Calu3 (cell line): Measurements from ENCODE around the gene DUSP28. TPM values are rescaled to one million over a fixed set of nuclear protein-coding genes. Genes with fewer than 3 reads are reported as not detected.

Experiments used
- BruUV-seq: library from RNA; stranded (reverse); fragments of 400-500 nt; replicated peaks from 2 replicates; lab custom pipeline; 2021; lab: Mats Ljungman, UMichigan
- CTCF ChIA-PET: fragments of 300-600 bp; sonication (Branson Sonifier 250); formaldehyde crosslinking; loops from one replicate; lab custom pipeline; 2022; ENCODE audit warnings: antibody characterized with exemption; lab: Charles Lee
- DNase-seq: peaks from one replicate; pipeline ENCODE4 v3.0.0; 2022
- H3K27ac Mint-ChIP-seq: one replicate; pipeline ENCODE4 v1.8.0; 2022; ENCODE audit warnings: mixed read lengths; ENCODE audit not compliant: unreplicated experiment
- H3K27me3 Mint-ChIP-seq: one replicate; pipeline ENCODE4 v1.8.0; 2022; ENCODE audit warnings: mixed read lengths; ENCODE audit not compliant: unreplicated experiment
- H3K36me3 Mint-ChIP-seq: one replicate; pipeline ENCODE4 v1.8.0; 2022; ENCODE audit warnings: mild to moderate bottlenecking, moderate library complexity, mixed read lengths; ENCODE audit not compliant: insufficient read depth, unreplicated experiment
- H3K4me1 Mint-ChIP-seq: one replicate; pipeline ENCODE4 v1.8.0; 2022; ENCODE audit warnings: mild to moderate bottlenecking, low read depth, mixed read lengths; ENCODE audit not compliant: unreplicated experiment
- H3K4me3 Mint-ChIP-seq: one replicate; pipeline ENCODE4 v1.8.0; 2022; ENCODE audit warnings: mild to moderate bottlenecking, low read depth, moderate library complexity, mixed read lengths; ENCODE audit not compliant: unreplicated experiment
- H3K9me3 Mint-ChIP-seq: one replicate; pipeline ENCODE4 v1.8.0; 2022; ENCODE audit warnings: low read depth, mixed read lengths; ENCODE audit not compliant: unreplicated experiment
- CTCF ChIP-seq: fragments of 200-600 bp; IDR thresholded peaks from one replicate; pipeline ENCODE4 v1.8.0; 2022; ENCODE audit warnings: antibody characterized with exemption; ENCODE audit not compliant: unreplicated experiment
- intact Hi-C: fragments of 100-400 bp; cut with micrococcal nuclease; formaldehyde crosslinking; loops from one replicate; pipeline ENCODE4 v1.10.0; 2022; ENCODE audit not compliant: unreplicated experiment
- total RNA-seq: library from RNA; stranded (reverse); gene quantifications from 2 replicates; pipeline ENCODE4 v1.2.3, GENCODE V29; 2022

The DUSP28 gene
- total RNA-seq, 1 experiment from 2014 or later = 8.5 TPM

DNA sequence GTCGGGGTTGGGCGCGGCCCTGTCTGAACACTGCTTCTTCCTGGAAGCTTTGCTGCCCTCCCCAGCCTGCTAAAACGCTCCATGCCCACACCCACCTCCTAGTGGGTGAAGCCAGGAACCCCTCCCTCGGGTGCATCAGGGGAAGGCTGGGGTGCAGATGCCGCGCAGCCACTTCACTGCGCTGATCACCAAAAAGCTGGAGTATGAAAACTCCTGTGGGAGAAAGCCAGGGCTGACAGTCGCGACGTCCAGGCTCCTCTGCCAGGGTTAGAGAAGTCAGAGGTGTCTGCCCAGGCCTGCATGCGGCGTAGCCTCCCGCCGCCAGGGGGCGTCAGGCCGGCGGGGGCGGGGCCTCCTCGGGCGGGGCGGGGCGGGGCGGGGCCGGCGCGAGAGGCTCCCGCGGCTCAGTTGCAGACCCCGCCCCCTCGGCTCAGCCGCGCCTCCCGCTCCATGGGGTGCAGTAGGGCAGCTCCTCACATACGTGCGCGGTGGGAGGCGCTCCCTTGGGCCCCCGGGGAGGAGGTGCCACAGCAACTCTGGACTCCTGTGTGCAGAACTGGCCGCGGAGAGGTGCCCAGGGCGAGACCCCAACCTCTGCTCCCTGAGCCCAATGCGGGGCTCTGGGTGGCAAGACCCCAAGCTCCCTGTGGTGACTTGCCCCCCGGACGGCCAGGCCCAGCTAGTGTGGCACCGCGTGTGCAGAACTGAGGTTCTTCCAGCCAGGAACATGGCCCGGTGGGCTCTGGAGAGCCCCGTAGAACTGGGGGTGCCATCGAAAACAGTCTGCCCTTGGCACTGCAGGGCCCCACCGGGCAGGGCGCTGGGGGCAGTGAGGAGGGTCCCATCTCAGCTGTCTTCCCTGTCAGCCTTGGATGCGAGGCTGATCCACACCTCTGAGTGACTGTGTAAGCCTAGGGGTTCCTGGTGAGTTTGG lies 6.3 kb downstream of the DUSP28 start:
- Mint-ChIP-seq H3K27ac (peak overlapping the region; percentile 97), H3K4me3 (peak overlapping the region; percentile 85), H3K4me1 (peaks cover 41% of the 10 kb centered on the region), H3K9me3 (no peaks in the 10 kb centered on the region), H3K36me3 (peaks cover 70% of the 10 kb centered on the region), H3K27me3 (no peaks in the 10 kb centered on the region)
- intact Hi-C loops = no loop called here
- CTCF ChIA-PET = interaction anchor here (0.7 to 3.5 kb wide), 8 partner anchors 10 to 627 kb away, joined by 3 to 38 read pairs (median 6); partner anchors contain the start of gene CAPN10
- DNase-seq = peak; percentile 97
- no TSS peak for BruUV-seq
- peak; percentile 95 for TF ChIP-seq CTCF

- H3K9me3 Mint-ChIP-seq = no peaks in the 10 kb centered on the region
- peaks cover 70% of the 10 kb centered on the region for H3K36me3 Mint-ChIP-seq
- CTCF ChIA-PET = interaction anchor here (0.6 to 3.5 kb wide), 6 partner anchors 10 to 60 kb away, joined by 5 to 38 read pairs (median 6); partner anchors contain the start of gene CAPN10
- H3K27ac Mint-ChIP-seq = peak overlapping the region; percentile 97
- H3K4me1 Mint-ChIP-seq = peaks cover 33% of the 10 kb centered on the region
- H3K27me3 Mint-ChIP-seq = no peaks in the 10 kb centered on the region
- DNase-seq = no peak
- BruUV-seq = TSS peak; percentile 35
- TF ChIP-seq CTCF = no peak
- H3K4me3 Mint-ChIP-seq = peak overlapping the region; percentile 85
- intact Hi-C loops = no loop called here
These were observed 7.1 kb downstream of the DUSP28 start for GRCh38 chr2:240567137-240567871.

- H3K4me3 Mint-ChIP-seq = peak within 1 kb of the TSS; percentile 85
- CTCF ChIA-PET = interaction anchor here (0.6 to 3.5 kb wide), 2 partner anchors 18 to 59 kb away, joined by 6 to 24 read pairs; partner anchors contain the start of gene CAPN10
- peak; percentile 64 for DNase-seq
- H3K36me3 Mint-ChIP-seq = peaks cover 75% of the 10 kb centered on the region
- intact Hi-C loops = no loop called here
- H3K27me3 Mint-ChIP-seq = no peaks in the 10 kb centered on the region
- peaks cover 32% of the 10 kb centered on the region for H3K4me1 Mint-ChIP-seq
- TF ChIP-seq CTCF = no peak
- peak within 1 kb of the TSS; percentile 97 for H3K27ac Mint-ChIP-seq
- H3K9me3 Mint-ChIP-seq = no peaks in the 10 kb centered on the region
- no TSS peak for BruUV-seq
These were observed 7.9 kb downstream of the DUSP28 start, which contains the start of gene RNPEPL1 for GRCh38 chr2:240567872-240568677. TSS of gene RNPEPL1 (plus strand) at chr2:240568484. CDS start at chr2:240568587, 103 bp downstream.
